HCT116 (cell line): ENCODE results near the gene KCNJ10. TPM values are rescaled to one million over a fixed set of nuclear protein-coding genes. Genes with fewer than 3 reads are reported as not detected.

ENCODE experiments used
- ATAC-seq: fragments of 200-7000 bp; cut with Tn5 transposase; 2 replicates; pipeline ENCODE4 v1.9.1; 2020; ENCODE audit warnings: mild to moderate bottlenecking, moderate library complexity
- BruUV-seq: library from RNA; stranded (reverse); fragments of 400-500 nt; replicated peaks from 2 replicates; lab custom pipeline; 2021; lab: Mats Ljungman, UMichigan
- CTCF ChIA-PET: fragments of 300-600 bp; sonication (Branson Sonifier 250); formaldehyde crosslinking; loops from one replicate; lab custom pipeline; 2021; ENCODE audit warnings: antibody characterized with exemption; lab: Charles Lee
- POLR2A ChIA-PET: fragments of 300-600, 350-600 bp; sonication (Branson Sonifier 250); formaldehyde crosslinking; loops from one replicate; lab custom pipeline; 2021; ENCODE audit warnings: antibody characterized with exemption; lab: Charles Lee
- RAD21 ChIA-PET, 2 experiments: fragments of 300-600 bp; sonication (Branson Sonifier 250); formaldehyde crosslinking; loops; one replicate each; lab custom pipeline; 2023; ENCODE audit warnings: low total read pairs in 2 of 2; ENCODE audit not compliant: uncharacterized antibody in 2 of 2, unreplicated experiment in 2 of 2, low non-redundant PET in 1 of 2; lab: Charles Lee
- DNase-seq: peaks from one replicate; pipeline ENCODE4 v3.0.0-alpha.2; 2010; ENCODE audit warnings: low read depth, low spot score
- H2AFZ ChIP-seq: fragments of 200-600 bp; shearing (Covaris generic), sonication (generic); 2 replicates; pipeline ENCODE4 v1.6.1; 2017; ENCODE audit warnings: low read depth, mixed run types, mixed read lengths, antibody characterized with exemption, low read length; ENCODE audit not compliant: poor library complexity, severe bottlenecking
- H3K27ac ChIP-seq: 2 replicates; pipeline ENCODE4 v1.5.1; 2012; ENCODE audit warnings: low read depth, low read length
- H3K27me3 ChIP-seq: fragments of 200-600 bp; sonication (generic); 2 replicates; pipeline ENCODE4 v1.6.1; 2016; ENCODE audit warnings: mixed run types, low read length, mixed read lengths; ENCODE audit not compliant: insufficient read depth
- H3K36me3 ChIP-seq, 2 experiments: fragments of 200-500 bp in 1 of 2; fragments of 200-600 bp in 1 of 2; sonication (Bioruptor generic) in 1 of 2; sonication (generic) in 1 of 2; 2 replicates each; pipeline versions ENCODE4 v1.5.1 to v1.6.1; 2014 to 2016; ENCODE audit warnings: low read length in 2 of 2, inconsistent platforms in 1 of 2, mixed read lengths in 1 of 2, mixed run types in 1 of 2; ENCODE audit not compliant: insufficient read depth in 2 of 2, control insufficient read depth in 1 of 2
- H3K4me1 ChIP-seq, 2 experiments: fragments of 200-600 bp in 1 of 2; sonication (generic) in 1 of 2; 2 replicates each; pipeline versions ENCODE4 v1.5.1 to v1.6.1; 2012 to 2017; ENCODE audit warnings: low read length in 2 of 2, inconsistent platforms in 1 of 2, mild to moderate bottlenecking in 1 of 2, mixed read lengths in 1 of 2, mixed run types in 1 of 2, moderate library complexity in 1 of 2; ENCODE audit not compliant: insufficient read depth in 2 of 2, control insufficient read depth in 1 of 2
- H3K4me2 ChIP-seq: fragments of 200-600 bp; sonication (generic); 2 replicates; pipeline ENCODE4 v1.6.1; 2017; ENCODE audit warnings: mixed run types, low read length, mixed read lengths
- H3K4me3 ChIP-seq, 2 experiments: fragments of 200-600 bp in 1 of 2; sonication (generic) in 1 of 2; replicated peaks in 1 of 2; 2 replicates each; pipeline ENCODE4 v1.5.1; 2011 to 2016; ENCODE audit warnings: low read length in 2 of 2, control low read depth in 1 of 2, low read depth in 1 of 2, mild to moderate bottlenecking in 1 of 2, mixed read lengths in 1 of 2, mixed run types in 1 of 2
- H3K79me2 ChIP-seq: fragments of 200-600 bp; sonication (generic); 2 replicates; pipeline ENCODE4 v1.6.1; 2017; ENCODE audit warnings: mild to moderate bottlenecking, mixed run types, low read length, moderate library complexity, mixed read lengths; ENCODE audit not compliant: insufficient read depth
- H3K9ac ChIP-seq: fragments of 200-600 bp; sonication (generic); 2 replicates; pipeline ENCODE4 v1.6.1; 2016; ENCODE audit warnings: low read length, mixed read lengths
- H3K9me2 ChIP-seq: fragments of 200-600 bp; sonication (generic), shearing (Covaris generic); 2 replicates; pipeline ENCODE4 v1.6.1; 2017; ENCODE audit warnings: mixed run types, mild to moderate bottlenecking, moderate library complexity; ENCODE audit not compliant: insufficient read depth
- H3K9me3 ChIP-seq, 2 experiments: fragments of 200-500 bp in 1 of 2; fragments of 200-600 bp in 1 of 2; sonication (Bioruptor generic) in 1 of 2; sonication (generic) in 1 of 2; 2 replicates each; pipeline ENCODE4 v1.6.1; 2014 to 2017; ENCODE audit warnings: low read length in 2 of 2, mixed read lengths in 2 of 2, inconsistent platforms in 1 of 2, low read depth in 1 of 2, mild to moderate bottlenecking in 1 of 2, mixed run types in 1 of 2, moderate library complexity in 1 of 2; ENCODE audit not compliant: control insufficient read depth in 1 of 2, insufficient read depth in 1 of 2
- H4K20me1 ChIP-seq: fragments of 200-600 bp; sonication (generic), shearing (Covaris generic); 2 replicates; pipeline ENCODE4 v1.6.1; 2017; ENCODE audit warnings: mixed run types, mild to moderate bottlenecking, moderate library complexity; ENCODE audit not compliant: insufficient read depth
- CEBPB ChIP-seq: IDR thresholded peaks from 2 replicates; pipeline ENCODE4 v1.6.1; 2012; ENCODE audit warnings: low read depth
- EGR1 ChIP-seq: IDR thresholded peaks from 2 replicates; pipeline ENCODE4 v1.6.1; 2012; ENCODE audit warnings: low read depth
- EZH2 ChIP-seq: fragments of 200-600 bp; sonication (generic); IDR thresholded peaks from 2 replicates; pipeline ENCODE4 v1.6.1; 2017; ENCODE audit warnings: antibody characterized with exemption, mixed run types
- EZH2phosphoT487 ChIP-seq: fragments of 200-600 bp; IDR thresholded peaks from 2 replicates; pipeline ENCODE4 v1.6.1; 2018; ENCODE audit warnings: antibody characterized with exemption, borderline replicate concordance
- JUND ChIP-seq: IDR thresholded peaks from 2 replicates; pipeline ENCODE4 v1.6.1; 2012
- POLR2A ChIP-seq: IDR thresholded peaks from 2 replicates; pipeline ENCODE4 v1.7.0; 2011; ENCODE audit warnings: borderline replicate concordance; ENCODE audit not compliant: insufficient read depth, insufficient read length; ENCODE audit errors: extremely low read depth
- RAD21 ChIP-seq: IDR thresholded peaks from 2 replicates; pipeline ENCODE4 v1.6.1; 2012; ENCODE audit warnings: low read depth, mild to moderate bottlenecking
- SIN3A ChIP-seq: IDR thresholded peaks from 2 replicates; pipeline ENCODE4 v1.6.1; 2012; ENCODE audit warnings: low read depth
- SRF ChIP-seq: IDR thresholded peaks from 2 replicates; pipeline ENCODE4 v1.6.1; 2012; ENCODE audit warnings: low read depth
- TCF7L2 ChIP-seq: IDR thresholded peaks from 2 replicates; pipeline ENCODE4 v1.7.0; 2011; ENCODE audit warnings: borderline replicate concordance, inconsistent platforms; ENCODE audit not compliant: insufficient read depth, insufficient read length; ENCODE audit errors: extremely low read depth
- YY1 ChIP-seq: IDR thresholded peaks from 2 replicates; pipeline ENCODE4 v1.6.1; 2011; ENCODE audit warnings: low read length, low read depth, moderate library complexity, mild to moderate bottlenecking; ENCODE audit not compliant: insufficient replicate concordance; ENCODE audit errors: extremely low read depth
- ZNF274 ChIP-seq: fragments of 200-500 bp; sonication (Bioruptor generic); IDR thresholded peaks from 2 replicates; pipeline ENCODE4 v1.6.1; 2014; ENCODE audit warnings: mild to moderate bottlenecking, low read depth, low read length, inconsistent platforms
- intact Hi-C: fragments of 100-400 bp; cut with micrococcal nuclease; formaldehyde crosslinking; loops from 2 replicates; pipeline ENCODE4 v1.10.0; 2022
- total RNA-seq: library from RNA; stranded (reverse); gene quantifications from one replicate; pipeline ENCODE4 v1.2.1, GENCODE V29; 2021; ENCODE audit not compliant: unreplicated experiment
- TF ChIP-seq, protein P1 (sequence below), 3 experiments: fragments of 200-600 bp in 1 of 3; sonication (generic) in 1 of 3; IDR thresholded peaks in 2 of 3; conservative IDR thresholded peaks in 1 of 3; 2 replicates each; pipeline ENCODE4 v1.5.1; 2012 to 2017; ENCODE audit warnings: low read depth in 2 of 3, low read length in 2 of 3, antibody characterized with exemption in 1 of 3, borderline replicate concordance in 1 of 3, control low read depth in 1 of 3, mild to moderate bottlenecking in 1 of 3, mixed read lengths in 1 of 3, mixed run types in 1 of 3, moderate library complexity in 1 of 3; ENCODE audit not compliant: insufficient read depth in 1 of 3
- TF ChIP-seq, protein P2 (sequence below): IDR thresholded peaks from 2 replicates; pipeline ENCODE4 v1.6.1; 2011; ENCODE audit warnings: mild to moderate bottlenecking, low read length, moderate library complexity; ENCODE audit not compliant: insufficient replicate concordance; ENCODE audit errors: extremely low read depth
- TF ChIP-seq, protein P3 (sequence below): IDR thresholded peaks from 2 replicates; pipeline ENCODE4 v1.6.1; 2012

The KCNJ10 gene
- total RNA-seq, 1 experiment from 2014 or later = 0.57 TPM

- DNase-seq (no peak), ATAC-seq (no peak)
- H3K4me2 ChIP-seq = no peak overlapping the region
- no peaks in the 10 kb centered on the region for H4K20me1 ChIP-seq
- ChIA-PET RAD21 (no interaction called here), POLR2A (no interaction called here), CTCF (no interaction called here)
- TF ChIP-seq CEBPB (no peak), SIN3A (no peak), RAD21 (no peak)
- H3K9me2 ChIP-seq = no peaks in the 10 kb centered on the region
- no peak overlapping the region for H3K9ac ChIP-seq
- no peaks in the 10 kb centered on the region for H3K79me2 ChIP-seq
- no peaks in the 10 kb centered on the region for H3K36me3 ChIP-seq
- H2AFZ ChIP-seq = no peak overlapping the region
- peaks cover 32% of the 10 kb centered on the region; the same call in 1 of the 2 replicates for H3K27me3 ChIP-seq
- peaks cover 0 to 7% of the 10 kb centered on the region in 2 experiments; a peak in 1 of 4 replicates for H3K4me1 ChIP-seq
- BruUV-seq = no TSS peak
- intact Hi-C loops = no loop called here
- H3K4me3 ChIP-seq = no peak overlapping the region
- no peak overlapping the region for H3K27ac ChIP-seq
- no peaks in the 10 kb centered on the region for H3K9me3 ChIP-seq
These were observed 96.5 kb downstream of the KCNJ10 start for GRCh38 chr1:159973350-159973940.

- no peak for DNase-seq
- no peaks in the 10 kb centered on the region for H3K79me2 ChIP-seq
- no peak for ATAC-seq
- ChIA-PET RAD21 (no interaction called here), POLR2A (no interaction called here), CTCF (no interaction called here)
- H4K20me1 ChIP-seq = no peaks in the 10 kb centered on the region
- BruUV-seq = no TSS peak
- no peaks in the 10 kb centered on the region for H3K9me3 ChIP-seq
- H2AFZ ChIP-seq = no peak overlapping the region
- H3K27ac ChIP-seq = no peak overlapping the region
- no peak overlapping the region for H3K4me2 ChIP-seq
- H3K9ac ChIP-seq = no peak overlapping the region
- H3K4me3 ChIP-seq = no peak overlapping the region
- H3K9me2 ChIP-seq = no peaks in the 10 kb centered on the region
- intact Hi-C loops = no loop called here
- H3K27me3 ChIP-seq = peaks cover 24% of the 10 kb centered on the region; the same call in 1 of the 2 replicates
- H3K4me1 ChIP-seq = peaks cover 0 to 7% of the 10 kb centered on the region in 2 experiments; a peak in 1 of 4 replicates
- H3K36me3 ChIP-seq = no peaks in the 10 kb centered on the region
- no peak for TF ChIP-seq RAD21
- TF ChIP-seq, protein P1, sequence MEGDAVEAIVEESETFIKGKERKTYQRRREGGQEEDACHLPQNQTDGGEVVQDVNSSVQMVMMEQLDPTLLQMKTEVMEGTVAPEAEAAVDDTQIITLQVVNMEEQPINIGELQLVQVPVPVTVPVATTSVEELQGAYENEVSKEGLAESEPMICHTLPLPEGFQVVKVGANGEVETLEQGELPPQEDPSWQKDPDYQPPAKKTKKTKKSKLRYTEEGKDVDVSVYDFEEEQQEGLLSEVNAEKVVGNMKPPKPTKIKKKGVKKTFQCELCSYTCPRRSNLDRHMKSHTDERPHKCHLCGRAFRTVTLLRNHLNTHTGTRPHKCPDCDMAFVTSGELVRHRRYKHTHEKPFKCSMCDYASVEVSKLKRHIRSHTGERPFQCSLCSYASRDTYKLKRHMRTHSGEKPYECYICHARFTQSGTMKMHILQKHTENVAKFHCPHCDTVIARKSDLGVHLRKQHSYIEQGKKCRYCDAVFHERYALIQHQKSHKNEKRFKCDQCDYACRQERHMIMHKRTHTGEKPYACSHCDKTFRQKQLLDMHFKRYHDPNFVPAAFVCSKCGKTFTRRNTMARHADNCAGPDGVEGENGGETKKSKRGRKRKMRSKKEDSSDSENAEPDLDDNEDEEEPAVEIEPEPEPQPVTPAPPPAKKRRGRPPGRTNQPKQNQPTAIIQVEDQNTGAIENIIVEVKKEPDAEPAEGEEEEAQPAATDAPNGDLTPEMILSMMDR (IDR thresholded peaks at IDR 0.05 in 2 of 3, conservative IDR thresholded peaks at IDR 0.05 in 1 of 3; ENCODE audit: borderline replicate concordance in 1 of 3, insufficient read depth in 1 of 3, low read depth in 2 of 3, low read length in 2 of 3) = no peak
- TF ChIP-seq EZH2phosphoT487 = no peak
- TF ChIP-seq JUND = no peak
- no peak for TF ChIP-seq EZH2
- TF ChIP-seq, protein P2, sequence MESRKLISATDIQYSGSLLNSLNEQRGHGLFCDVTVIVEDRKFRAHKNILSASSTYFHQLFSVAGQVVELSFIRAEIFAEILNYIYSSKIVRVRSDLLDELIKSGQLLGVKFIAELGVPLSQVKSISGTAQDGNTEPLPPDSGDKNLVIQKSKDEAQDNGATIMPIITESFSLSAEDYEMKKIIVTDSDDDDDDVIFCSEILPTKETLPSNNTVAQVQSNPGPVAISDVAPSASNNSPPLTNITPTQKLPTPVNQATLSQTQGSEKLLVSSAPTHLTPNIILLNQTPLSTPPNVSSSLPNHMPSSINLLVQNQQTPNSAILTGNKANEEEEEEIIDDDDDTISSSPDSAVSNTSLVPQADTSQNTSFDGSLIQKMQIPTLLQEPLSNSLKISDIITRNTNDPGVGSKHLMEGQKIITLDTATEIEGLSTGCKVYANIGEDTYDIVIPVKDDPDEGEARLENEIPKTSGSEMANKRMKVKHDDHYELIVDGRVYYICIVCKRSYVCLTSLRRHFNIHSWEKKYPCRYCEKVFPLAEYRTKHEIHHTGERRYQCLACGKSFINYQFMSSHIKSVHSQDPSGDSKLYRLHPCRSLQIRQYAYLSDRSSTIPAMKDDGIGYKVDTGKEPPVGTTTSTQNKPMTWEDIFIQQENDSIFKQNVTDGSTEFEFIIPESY = no peak
- TF ChIP-seq POLR2A = no peak
- TF ChIP-seq TCF7L2 = no peak
- TF ChIP-seq CEBPB = no peak
- TF ChIP-seq EGR1 = no peak
- TF ChIP-seq, protein P3, sequence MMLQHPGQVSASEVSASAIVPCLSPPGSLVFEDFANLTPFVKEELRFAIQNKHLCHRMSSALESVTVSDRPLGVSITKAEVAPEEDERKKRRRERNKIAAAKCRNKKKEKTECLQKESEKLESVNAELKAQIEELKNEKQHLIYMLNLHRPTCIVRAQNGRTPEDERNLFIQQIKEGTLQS = no peak
- TF ChIP-seq YY1 = no peak
- no peak for TF ChIP-seq ZNF274
- no peak for TF ChIP-seq SRF
These were observed 97.3 kb downstream of the KCNJ10 start for GRCh38 chr1:159972443-159973205.
